ENCODE data around the gene HBM.

- no peak for TF ChIP-seq PAX8 (IDR thresholded peaks at IDR 0.05)
- no peak for TF ChIP-seq MEF2A (IDR thresholded peaks at IDR 0.05; ENCODE audit: insufficient read depth, low read depth, low read length)
- no peak for TF ChIP-seq CTCF (IDR thresholded peaks at IDR 0.05 in 2 of 3, conservative IDR thresholded peaks at IDR 0.05 in 1 of 3; ENCODE audit: control insufficient read depth in 2 of 3, extremely low read depth in 1 of 3, insufficient read depth in 1 of 3, low read depth in 3 of 3, low read length in 3 of 3)
- TF ChIP-seq CREM (IDR thresholded peaks at IDR 0.05; ENCODE audit: low read depth) = no peak
- TF ChIP-seq CHD2 (IDR thresholded peaks at IDR 0.05; ENCODE audit: borderline replicate concordance, low read depth, low read length) = no peak
Observed at GRCh38 chr16:164827-165538, 795 bp upstream of the HBM start.

Data from GM12878 (cell line).